ENCODE results near the gene GPBAR1. TPM values are rescaled to one million over a fixed set of nuclear protein-coding genes. Genes with fewer than 3 reads are reported as not detected.

GPBAR1 gene
- total and polyA plus RNA-seq, 2 of the 8 experiments (the other 6 are each of a cell fraction or from before 2014, with no cell fraction given): 0.32 to 0.59 TPM

- Histone ChIP-seq H4K5ac (ENCODE audit: insufficient read length, low read depth, low read length) (no peak overlapping the region), H3K9ac (replicated peaks in 1 of 4; ENCODE audit: extremely low read depth in 1 of 4, low read depth in 3 of 4, low read length in 3 of 4) (no peak overlapping the region), H4K20me1 (replicated peaks in 1 of 2; ENCODE audit: control insufficient read depth in 1 of 2, insufficient read depth in 2 of 2, low read length in 2 of 2) (peaks cover 0 to 14% of the 10 kb centered on the region in 2 experiments), H3K23ac (ENCODE audit: insufficient read length) (no peak overlapping the region), H3K36me3 (ENCODE audit: control insufficient read depth in 2 of 4, insufficient read depth in 4 of 4, low read length in 3 of 4) (peaks cover 15 to 40% (median 20%) of the 10 kb centered on the region in 4 experiments; a peak in 7 of 8 replicates), H3K27ac (ENCODE audit: low read depth, low read length) (no peak overlapping the region; the same call in 1 of the 2 replicates), H2BK20ac (ENCODE audit: low read length) (no peak overlapping the region), H3K4me2 (ENCODE audit: insufficient read depth in 1 of 2, low read depth in 2 of 2, low read length in 2 of 2) (no peak overlapping the region), H3K56ac (replicated peaks; ENCODE audit: insufficient read length, low read depth, low read length) (no peak overlapping the region), H2AK5ac (ENCODE audit: low read depth, low read length) (no peak overlapping the region), H3K23me2 (ENCODE audit: low read depth, low read length) (peaks cover under 1% of the 10 kb centered on the region), H4K91ac (replicated peaks; ENCODE audit: insufficient read length, low read length) (no peak overlapping the region), H4K8ac (ENCODE audit: extremely low read depth, insufficient read depth, low read length) (no peak overlapping the region), H3K79me2 (ENCODE audit: control insufficient read depth in 1 of 2, insufficient read depth in 2 of 2, low read length in 2 of 2) (peaks cover 0 to 2% of the 10 kb centered on the region in 2 experiments; a peak in 2 of 4 replicates), H2BK120ac (replicated peaks; ENCODE audit: low read depth, low read length) (no peak overlapping the region), H2BK15ac (ENCODE audit: low read length) (no peak overlapping the region), H3K9me3 (ENCODE audit: insufficient read depth in 2 of 2, low read depth in 1 of 2, low read length in 1 of 2) (no peaks in the 10 kb centered on the region), H3K14ac (ENCODE audit: insufficient read length) (no peak overlapping the region), H3K18ac (ENCODE audit: extremely low read depth, low read length) (no peak overlapping the region), H3K4ac (replicated peaks; ENCODE audit: insufficient read length, low read depth, low read length) (no peak overlapping the region), H3K4me3 (ENCODE audit: extremely low read depth in 1 of 4, insufficient read depth in 2 of 4, low read depth in 3 of 4, low read length in 4 of 4) (no peak overlapping the region), H3K79me1 (ENCODE audit: low read depth, low read length) (peaks cover under 1% of the 10 kb centered on the region; the same call in 1 of the 2 replicates), H2BK12ac (ENCODE audit: low read depth, low read length) (no peak overlapping the region), H2AFZ (ENCODE audit: low read length) (no peak overlapping the region), H2BK5ac (ENCODE audit: low read depth, low read length) (no peak overlapping the region), H3K27me3 (replicated peaks in 1 of 4; ENCODE audit: control insufficient read depth in 3 of 4, extremely low read depth in 1 of 4, insufficient read depth in 3 of 4, low read length in 3 of 4) (no peaks in the 10 kb centered on the region), H3K4me1 (replicated peaks in 1 of 4; ENCODE audit: control insufficient read depth in 3 of 4, insufficient read depth in 4 of 4, low read length in 3 of 4) (peaks cover 3 to 23% (median 16%) of the 10 kb centered on the region in 4 experiments)
- FAIRE-seq: no peak
- ChIA-PET CTCF (ENCODE audit: partially characterized antibody) (interaction anchor here (0.9 to 9.0 kb wide), 7 partner anchors 10 to 121 kb away, joined by 3 to 81 read pairs (median 4); partner anchors contain the start of genes AAMP and PNKD), POLR2A (ENCODE audit: partially characterized antibody) (interaction anchor here (0.7 to 1.1 kb wide), 3 partner anchors 8 to 60 kb away, joined by 3 to 5 read pairs (median 3); no protein-coding TSS in a partner anchor)
- no peak for DNase-seq (ENCODE audit: low read depth in 1 of 2, low spot score in 2 of 2)
- TF ChIP-seq, protein P1, sequence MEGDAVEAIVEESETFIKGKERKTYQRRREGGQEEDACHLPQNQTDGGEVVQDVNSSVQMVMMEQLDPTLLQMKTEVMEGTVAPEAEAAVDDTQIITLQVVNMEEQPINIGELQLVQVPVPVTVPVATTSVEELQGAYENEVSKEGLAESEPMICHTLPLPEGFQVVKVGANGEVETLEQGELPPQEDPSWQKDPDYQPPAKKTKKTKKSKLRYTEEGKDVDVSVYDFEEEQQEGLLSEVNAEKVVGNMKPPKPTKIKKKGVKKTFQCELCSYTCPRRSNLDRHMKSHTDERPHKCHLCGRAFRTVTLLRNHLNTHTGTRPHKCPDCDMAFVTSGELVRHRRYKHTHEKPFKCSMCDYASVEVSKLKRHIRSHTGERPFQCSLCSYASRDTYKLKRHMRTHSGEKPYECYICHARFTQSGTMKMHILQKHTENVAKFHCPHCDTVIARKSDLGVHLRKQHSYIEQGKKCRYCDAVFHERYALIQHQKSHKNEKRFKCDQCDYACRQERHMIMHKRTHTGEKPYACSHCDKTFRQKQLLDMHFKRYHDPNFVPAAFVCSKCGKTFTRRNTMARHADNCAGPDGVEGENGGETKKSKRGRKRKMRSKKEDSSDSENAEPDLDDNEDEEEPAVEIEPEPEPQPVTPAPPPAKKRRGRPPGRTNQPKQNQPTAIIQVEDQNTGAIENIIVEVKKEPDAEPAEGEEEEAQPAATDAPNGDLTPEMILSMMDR (IDR thresholded peaks at IDR 0.05; ENCODE audit: control extremely low read depth in 1 of 3, insufficient read depth in 1 of 3, low read depth in 1 of 3, low read length in 3 of 3): peak in 2 of 3 experiments; percentile 15 to 20; a peak in 2 of 4 replicates
- TF ChIP-seq SIX5 (IDR thresholded peaks at IDR 0.05; ENCODE audit: low read depth, low read length): no peak
- WGBS, 2 experiments (ENCODE audit: extremely low coverage in 1 of 2, insufficient coverage in 1 of 2, insufficient read length in 1 of 2, insufficient replicate concordance in 2 of 2, low coverage in 1 of 2, low lambda C conversion rate in 2 of 2, missing lambda C conversion rate in 1 of 2): 88% methylated on average over 16 of the region's 17 CpGs; no CpG with 5 or more reads in 1 of the 2 experiments
Observed at GRCh38 chr2:218263817-218264641, 3.2 kb downstream of the GPBAR1 start.
